SK-N-SH treated with all-trans-retinoic acid at 6 μM for 48 hours (cell line): ENCODE measurements around the gene TLX2.

Experiments used
- ATAC-seq: fragments of 200-7000 bp; cut with Tn5 transposase; 3 replicates; pipeline ENCODE4 v1.9.1; 2020; ENCODE audit warnings: mild to moderate bottlenecking, moderate library complexity
- ARNTL ChIP-seq: fragments of 450-650 bp; formaldehyde crosslinking; IDR thresholded peaks from 2 replicates; pipeline ENCODE4 v1.5.0; 2020; ENCODE audit warnings: low read depth, mild to moderate bottlenecking, moderate library complexity, borderline replicate concordance
- BACH2 ChIP-seq: fragments of 250-450 bp; sonication (Bioruptor Pico); IDR thresholded peaks from 2 replicates; pipeline ENCODE4 v1.9.0; 2021; ENCODE audit warnings: mild to moderate bottlenecking, borderline replicate concordance
- CSDC2 ChIP-seq: fragments of 250-450 bp; sonication (Bioruptor Pico); IDR thresholded peaks from 2 replicates; pipeline ENCODE4 v1.5.0; 2020; ENCODE audit warnings: mild to moderate bottlenecking, moderate library complexity
- GLIS3 ChIP-seq: fragments of 250-450 bp; sonication (Bioruptor Pico); IDR thresholded peaks from 2 replicates; pipeline ENCODE4 v1.5.0; 2020; ENCODE audit warnings: mild to moderate bottlenecking, moderate library complexity
- OSR1 ChIP-seq: fragments of 250-450 bp; sonication (Bioruptor Pico); IDR thresholded peaks from 2 replicates; pipeline ENCODE4 v1.8.0; 2022; ENCODE audit warnings: moderate library complexity, mild to moderate bottlenecking, inconsistent platforms
- PATZ1 ChIP-seq: fragments of 250-450 bp; sonication (Bioruptor Pico); IDR thresholded peaks from 2 replicates; pipeline ENCODE4 v1.8.0; 2020; ENCODE audit warnings: mild to moderate bottlenecking, moderate library complexity, borderline replicate concordance
- POU6F1 ChIP-seq: fragments of 250-450 bp; sonication (Bioruptor Pico); IDR thresholded peaks from 2 replicates; pipeline ENCODE4 v1.8.0; 2021; ENCODE audit warnings: low read depth, mild to moderate bottlenecking, moderate library complexity, borderline replicate concordance
- PPARA ChIP-seq: fragments of 250-450 bp; sonication (Bioruptor Pico); IDR thresholded peaks from 2 replicates; pipeline ENCODE4 v1.5.0; 2020; ENCODE audit warnings: mild to moderate bottlenecking, borderline replicate concordance
- RARB ChIP-seq: fragments of 250-450 bp; sonication (Bioruptor Pico); IDR thresholded peaks from 2 replicates; pipeline ENCODE4 v1.8.0; 2021; ENCODE audit warnings: mild to moderate bottlenecking, moderate library complexity
- SNAI2 ChIP-seq: fragments of 250-450 bp; sonication (Bioruptor Pico); IDR thresholded peaks from 2 replicates; pipeline ENCODE4 v1.5.0; 2020; ENCODE audit warnings: mild to moderate bottlenecking, moderate library complexity
- TCF4 ChIP-seq: fragments of 250-450 bp; sonication (Bioruptor Pico); IDR thresholded peaks from 2 replicates; pipeline ENCODE4 v1.8.0; 2021; ENCODE audit warnings: mild to moderate bottlenecking, moderate library complexity, borderline replicate concordance
- TOX ChIP-seq: fragments of 250-450 bp; sonication (Bioruptor Pico); IDR thresholded peaks from 2 replicates; pipeline ENCODE4 v1.8.0; 2021; ENCODE audit warnings: mild to moderate bottlenecking, moderate library complexity, borderline replicate concordance
- ZC3H10 ChIP-seq: fragments of 250-450 bp; sonication (Bioruptor Pico); IDR thresholded peaks from 2 replicates; pipeline ENCODE4 v1.5.1; 2021; ENCODE audit warnings: mild to moderate bottlenecking, moderate library complexity
- ZFP3 ChIP-seq: fragments of 250-450 bp; sonication (Bioruptor Pico); IDR thresholded peaks from 2 replicates; pipeline ENCODE4 v1.5.0; 2020; ENCODE audit warnings: mild to moderate bottlenecking, moderate library complexity
- ZFP30 ChIP-seq: fragments of 450-650 bp; formaldehyde crosslinking; IDR thresholded peaks from 2 replicates; pipeline ENCODE4 v1.5.0; 2022; ENCODE audit warnings: mild to moderate bottlenecking, moderate library complexity
- ZNF565 ChIP-seq: fragments of 450-650 bp; formaldehyde crosslinking; conservative IDR thresholded peaks from 2 replicates; pipeline ENCODE4 v1.5.0; 2020; ENCODE audit warnings: low read depth, mild to moderate bottlenecking, moderate library complexity
- ZNF70 ChIP-seq: fragments of 450-650 bp; formaldehyde crosslinking; IDR thresholded peaks from 2 replicates; pipeline ENCODE4 v1.5.0; 2020; ENCODE audit warnings: mild to moderate bottlenecking, moderate library complexity
- ZNF8 ChIP-seq: fragments of 450-650 bp; formaldehyde crosslinking; IDR thresholded peaks from 2 replicates; pipeline ENCODE4 v1.5.0; 2020; ENCODE audit warnings: mild to moderate bottlenecking, moderate library complexity
- TF ChIP-seq, protein P1 (sequence below): fragments of 250-450 bp; sonication (Bioruptor Pico); IDR thresholded peaks from 2 replicates; pipeline ENCODE4 v1.5.1; 2020; ENCODE audit warnings: low read depth, mild to moderate bottlenecking, moderate library complexity
- TF ChIP-seq, protein P2 (sequence below): fragments of 250-450 bp; sonication (Bioruptor Pico); IDR thresholded peaks from 2 replicates; pipeline ENCODE4 v1.5.1; 2021; ENCODE audit warnings: mild to moderate bottlenecking, moderate library complexity
- TF ChIP-seq, protein P3 (sequence below): fragments of 250-450 bp; sonication (Bioruptor Pico); IDR thresholded peaks from 2 replicates; pipeline ENCODE4 v1.5.0; 2020; ENCODE audit warnings: mild to moderate bottlenecking, moderate library complexity

TLX2 gene

GRCh38 chr2:74558284-74559230 lies 44.3 kb downstream of the TLX2 start:
- ATAC-seq, result no peak
- TF ChIP-seq TCF4 (CRISPR knock-in tag) (no peak), ZFP3 (no peak), RARB (no peak), ZNF565 (no peak), PPARA (CRISPR knock-in tag) (no peak), ZFP30 (CRISPR knock-in tag) (no peak), SNAI2 (CRISPR knock-in tag) (no peak), ZC3H10 (CRISPR knock-in tag) (no peak), PATZ1 (CRISPR knock-in tag) (no peak), ZNF70 (CRISPR knock-in tag) (no peak), BACH2 (CRISPR knock-in tag) (no peak), ARNTL (no peak), CSDC2 (CRISPR knock-in tag) (no peak), TOX (CRISPR knock-in tag) (no peak), POU6F1 (no peak), OSR1 (CRISPR knock-in tag) (no peak), ZNF8 (no peak)
- TF ChIP-seq, protein P1, sequence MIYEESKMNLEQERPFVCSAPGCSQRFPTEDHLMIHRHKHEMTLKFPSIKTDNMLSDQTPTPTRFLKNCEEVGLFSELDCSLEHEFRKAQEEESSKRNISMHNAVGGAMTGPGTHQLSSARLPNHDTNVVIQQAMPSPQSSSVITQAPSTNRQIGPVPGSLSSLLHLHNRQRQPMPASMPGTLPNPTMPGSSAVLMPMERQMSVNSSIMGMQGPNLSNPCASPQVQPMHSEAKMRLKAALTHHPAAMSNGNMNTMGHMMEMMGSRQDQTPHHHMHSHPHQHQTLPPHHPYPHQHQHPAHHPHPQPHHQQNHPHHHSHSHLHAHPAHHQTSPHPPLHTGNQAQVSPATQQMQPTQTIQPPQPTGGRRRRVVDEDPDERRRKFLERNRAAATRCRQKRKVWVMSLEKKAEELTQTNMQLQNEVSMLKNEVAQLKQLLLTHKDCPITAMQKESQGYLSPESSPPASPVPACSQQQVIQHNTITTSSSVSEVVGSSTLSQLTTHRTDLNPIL (CRISPR knock-in tag), result no peak
- TF ChIP-seq, protein P2, sequence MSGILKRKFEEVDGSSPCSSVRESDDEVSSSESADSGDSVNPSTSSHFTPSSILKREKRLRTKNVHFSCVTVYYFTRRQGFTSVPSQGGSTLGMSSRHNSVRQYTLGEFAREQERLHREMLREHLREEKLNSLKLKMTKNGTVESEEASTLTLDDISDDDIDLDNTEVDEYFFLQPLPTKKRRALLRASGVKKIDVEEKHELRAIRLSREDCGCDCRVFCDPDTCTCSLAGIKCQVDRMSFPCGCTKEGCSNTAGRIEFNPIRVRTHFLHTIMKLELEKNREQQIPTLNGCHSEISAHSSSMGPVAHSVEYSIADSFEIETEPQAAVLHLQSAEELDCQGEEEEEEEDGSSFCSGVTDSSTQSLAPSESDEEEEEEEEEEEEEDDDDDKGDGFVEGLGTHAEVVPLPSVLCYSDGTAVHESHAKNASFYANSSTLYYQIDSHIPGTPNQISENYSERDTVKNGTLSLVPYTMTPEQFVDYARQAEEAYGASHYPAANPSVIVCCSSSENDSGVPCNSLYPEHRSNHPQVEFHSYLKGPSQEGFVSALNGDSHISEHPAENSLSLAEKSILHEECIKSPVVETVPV (CRISPR knock-in tag), result no peak
- TF ChIP-seq, protein P3, sequence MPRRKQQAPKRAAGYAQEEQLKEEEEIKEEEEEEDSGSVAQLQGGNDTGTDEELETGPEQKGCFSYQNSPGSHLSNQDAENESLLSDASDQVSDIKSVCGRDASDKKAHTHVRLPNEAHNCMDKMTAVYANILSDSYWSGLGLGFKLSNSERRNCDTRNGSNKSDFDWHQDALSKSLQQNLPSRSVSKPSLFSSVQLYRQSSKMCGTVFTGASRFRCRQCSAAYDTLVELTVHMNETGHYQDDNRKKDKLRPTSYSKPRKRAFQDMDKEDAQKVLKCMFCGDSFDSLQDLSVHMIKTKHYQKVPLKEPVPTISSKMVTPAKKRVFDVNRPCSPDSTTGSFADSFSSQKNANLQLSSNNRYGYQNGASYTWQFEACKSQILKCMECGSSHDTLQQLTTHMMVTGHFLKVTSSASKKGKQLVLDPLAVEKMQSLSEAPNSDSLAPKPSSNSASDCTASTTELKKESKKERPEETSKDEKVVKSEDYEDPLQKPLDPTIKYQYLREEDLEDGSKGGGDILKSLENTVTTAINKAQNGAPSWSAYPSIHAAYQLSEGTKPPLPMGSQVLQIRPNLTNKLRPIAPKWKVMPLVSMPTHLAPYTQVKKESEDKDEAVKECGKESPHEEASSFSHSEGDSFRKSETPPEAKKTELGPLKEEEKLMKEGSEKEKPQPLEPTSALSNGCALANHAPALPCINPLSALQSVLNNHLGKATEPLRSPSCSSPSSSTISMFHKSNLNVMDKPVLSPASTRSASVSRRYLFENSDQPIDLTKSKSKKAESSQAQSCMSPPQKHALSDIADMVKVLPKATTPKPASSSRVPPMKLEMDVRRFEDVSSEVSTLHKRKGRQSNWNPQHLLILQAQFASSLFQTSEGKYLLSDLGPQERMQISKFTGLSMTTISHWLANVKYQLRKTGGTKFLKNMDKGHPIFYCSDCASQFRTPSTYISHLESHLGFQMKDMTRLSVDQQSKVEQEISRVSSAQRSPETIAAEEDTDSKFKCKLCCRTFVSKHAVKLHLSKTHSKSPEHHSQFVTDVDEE (CRISPR knock-in tag), result no peak

GRCh38 chr2:74559912-74560311 lies 45.7 kb downstream of the TLX2 start:
- ATAC-seq, result no peak
- TF ChIP-seq, protein P2 (CRISPR knock-in tag), result no peak
- TF ChIP-seq SNAI2 (CRISPR knock-in tag) (no peak), BACH2 (CRISPR knock-in tag) (no peak), ZFP3 (no peak), ARNTL (no peak), TOX (CRISPR knock-in tag) (no peak), ZNF8 (no peak), PATZ1 (CRISPR knock-in tag) (no peak), ZC3H10 (CRISPR knock-in tag) (no peak), POU6F1 (no peak), TCF4 (CRISPR knock-in tag) (no peak), ZNF70 (CRISPR knock-in tag) (no peak), CSDC2 (CRISPR knock-in tag) (no peak), ZNF565 (no peak), GLIS3 (CRISPR knock-in tag) (no peak)
- TF ChIP-seq, protein P1 (CRISPR knock-in tag), result no peak
